ENCODE measurements around the gene SRD5A3. TPM values are rescaled to one million over a fixed set of nuclear protein-coding genes. Genes with fewer than 3 reads are reported as not detected.

The SRD5A3 gene
- total and polyA plus RNA-seq, 10 of the 15 experiments (the other 5 are each of a cell fraction or from before 2014, with no cell fraction given) = 1.6 to 20.4 (median 6.1) TPM

- no TSS peak for BruUV-seq (replicated peaks)
- Histone ChIP-seq H3K4me1 (ENCODE audit: control insufficient read depth, insufficient read depth, low read length) (no peaks in the 10 kb centered on the region), H4K20me1 (ENCODE audit: control insufficient read depth, insufficient read depth) (no peaks in the 10 kb centered on the region), H2AFZ (ENCODE audit: control insufficient read depth, low read depth, low read length) (no peak overlapping the region), H3K9me3 (replicated peaks; ENCODE audit: control insufficient read depth, insufficient read depth, low read length) (no peaks in the 10 kb centered on the region), H3K9ac (ENCODE audit: control insufficient read depth, insufficient read depth, low read length) (no peak overlapping the region), H3K36me3 (ENCODE audit: control insufficient read depth in 2 of 2, insufficient read depth in 2 of 2, low read length in 1 of 2) (no peaks in the 10 kb centered on the region), H3K27ac (ENCODE audit: control insufficient read depth, insufficient read depth) (no peak overlapping the region), H3K4me3 (no peak overlapping the region), H3K79me2 (ENCODE audit: control insufficient read depth, insufficient read depth, low read length) (no peaks in the 10 kb centered on the region), H3K4me2 (ENCODE audit: control insufficient read depth, insufficient read depth) (no peak overlapping the region), H3K27me3 (replicated peaks in 1 of 2; ENCODE audit: control insufficient read depth in 2 of 2, insufficient read depth in 2 of 2, low read length in 1 of 2) (no peaks in the 10 kb centered on the region; a peak in 1 of 4 replicates)
- ATAC-seq = no peak
- in situ Hi-C loops (cut with MboI) (no loop called here), intact Hi-C loops (cut with micrococcal nuclease; ENCODE audit: unreplicated experiment) (no loop called here)
- WGBS (ENCODE audit: insufficient coverage, insufficient replicate concordance, low lambda C conversion rate, missing lambda C conversion rate) = 96% methylated on average over 7 of the region's 7 CpGs
- no peak for DNase-seq (ENCODE audit: low read depth, low spot score)
- RAD21 ChIA-PET (ENCODE audit: unreplicated experiment) = no interaction called here
- SMC1A ChIA-PET (ENCODE audit: uncharacterized antibody, unreplicated experiment) = interaction anchor here (0.6 to 1.4 kb wide), 4 partner anchors 15 to 280 kb away, joined by 3 to 5 read pairs (median 4); no protein-coding TSS in a partner anchor
- FAIRE-seq = no peak
- TF ChIP-seq HDAC6 (IDR thresholded peaks at IDR 0.05; ENCODE audit: unreplicated experiment) (no peak), DPF2 (IDR thresholded peaks at IDR 0.05) (no peak), SIN3A (IDR thresholded peaks at IDR 0.05; ENCODE audit: low read depth, low read length) (no peak), SMC3 (IDR thresholded peaks at IDR 0.05; ENCODE audit: borderline replicate concordance, low read length) (no peak), E2F4 (IDR thresholded peaks at IDR 0.05; ENCODE audit: low read depth, low read length) (no peak), RAD21 (IDR thresholded peaks at IDR 0.05; ENCODE audit: insufficient read depth, low read depth, low read length) (no peak), FOS (IDR thresholded peaks at IDR 0.05; ENCODE audit: borderline replicate concordance, extremely low read depth, insufficient read length) (no peak), NR2F1 (conservative IDR thresholded peaks at IDR 0.05) (no peak), STAT3 (IDR thresholded peaks at IDR 0.05; ENCODE audit: low read depth, low read length) (no peak), SMAD1 (IDR thresholded peaks at IDR 0.05; ENCODE audit: low read depth, partially characterized antibody) (no peak), SMAD5 (IDR thresholded peaks at IDR 0.05; ENCODE audit: low read depth) (no peak), POLR2A (IDR thresholded peaks at IDR 0.05; ENCODE audit: low read depth, low read length) (no peak), ESRRA (IDR thresholded peaks at IDR 0.05; ENCODE audit: low read length) (no peak), TBL1XR1 (IDR thresholded peaks at IDR 0.05; ENCODE audit: low read depth, low read length) (no peak), RB1 (IDR thresholded peaks at IDR 0.05; ENCODE audit: borderline replicate concordance) (no peak), ZSCAN29 (IDR thresholded peaks at IDR 0.05) (no peak), YY1 (IDR thresholded peaks at IDR 0.05; ENCODE audit: low read depth, low read length) (no peak)
- TF ChIP-seq, protein P1, sequence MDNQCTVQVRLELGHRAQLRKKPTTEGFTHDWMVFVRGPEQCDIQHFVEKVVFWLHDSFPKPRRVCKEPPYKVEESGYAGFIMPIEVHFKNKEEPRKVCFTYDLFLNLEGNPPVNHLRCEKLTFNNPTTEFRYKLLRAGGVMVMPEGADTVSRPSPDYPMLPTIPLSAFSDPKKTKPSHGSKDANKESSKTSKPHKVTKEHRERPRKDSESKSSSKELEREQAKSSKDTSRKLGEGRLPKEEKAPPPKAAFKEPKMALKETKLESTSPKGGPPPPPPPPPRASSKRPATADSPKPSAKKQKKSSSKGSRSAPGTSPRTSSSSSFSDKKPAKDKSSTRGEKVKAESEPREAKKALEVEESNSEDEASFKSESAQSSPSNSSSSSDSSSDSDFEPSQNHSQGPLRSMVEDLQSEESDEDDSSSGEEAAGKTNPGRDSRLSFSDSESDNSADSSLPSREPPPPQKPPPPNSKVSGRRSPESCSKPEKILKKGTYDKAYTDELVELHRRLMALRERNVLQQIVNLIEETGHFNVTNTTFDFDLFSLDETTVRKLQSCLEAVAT (IDR thresholded peaks at IDR 0.05) = no peak
- POLR2A ChIA-PET = no interaction called here
- CTCF ChIA-PET = interaction anchor here (0.8 kb wide), 1 partner anchor 43 kb away, joined by 3 read pairs; no protein-coding TSS in a partner anchor
These were observed 26.2 kb downstream of the SRD5A3 start for GRCh38 chr4:55372259-55372658.

Measured in GM12878 (cell line).